HepG2 (cell line): ENCODE results near the gene SUSD3. TPM values are rescaled to one million over a fixed set of nuclear protein-coding genes. Genes with fewer than 3 reads are reported as not detected.
A peak's percentile ranks its signal among the peaks of the same experiment; 100 is the strongest.

Experiments
- FOSL2 ChIP-seq: sonication (generic); formaldehyde crosslinking; IDR thresholded peaks from 2 replicates; pipeline ENCODE4 v1.4.0; 2020; ENCODE audit warnings: missing genetic modification reagents
- GATAD2A ChIP-seq: IDR thresholded peaks from 2 replicates; pipeline ENCODE4 v1.6.1; 2016
- HMG20B ChIP-seq: conservative IDR thresholded peaks from 2 replicates; pipeline ENCODE4 v1.6.1; 2016; ENCODE audit warnings: missing genetic modification reagents, missing compliant biosample characterization
- JUND ChIP-seq: sonication (generic); formaldehyde crosslinking; IDR thresholded peaks from 2 replicates; pipeline ENCODE4 v1.8.0; 2022; ENCODE audit warnings: mild to moderate bottlenecking, missing genetic modification reagents
- MED1 ChIP-seq: sonication (generic); formaldehyde crosslinking; IDR thresholded peaks from 2 replicates; pipeline ENCODE4 v1.4.0; 2020; ENCODE audit warnings: missing genetic modification reagents
- MZF1 ChIP-seq: sonication (generic); formaldehyde crosslinking; IDR thresholded peaks from 2 replicates; pipeline ENCODE4 v1.8.1; 2023; ENCODE audit warnings: mild to moderate bottlenecking, missing genetic modification reagents, borderline replicate concordance
- NFE2L2 ChIP-seq: fragments of 150-350 bp; IDR thresholded peaks from 2 replicates; pipeline ENCODE4 v1.6.1; 2014; ENCODE audit warnings: low read length
- YY1 ChIP-seq: IDR thresholded peaks from 2 replicates; pipeline ENCODE4 v1.6.1; 2011; ENCODE audit warnings: low read length, low read depth, moderate library complexity, mild to moderate bottlenecking; ENCODE audit not compliant: insufficient read depth, insufficient replicate concordance
- ZNF333 ChIP-seq: sonication (generic); formaldehyde crosslinking; IDR thresholded peaks from 2 replicates; pipeline ENCODE4 v1.4.0; 2020; ENCODE audit warnings: mild to moderate bottlenecking, missing genetic modification reagents, borderline replicate concordance
- ZNF431 ChIP-seq: sonication (generic); formaldehyde crosslinking; IDR thresholded peaks from 2 replicates; pipeline ENCODE4 v1.9.0; 2022; ENCODE audit warnings: missing genetic modification reagents, low read depth, mild to moderate bottlenecking, borderline replicate concordance
- ZNF577 ChIP-seq: sonication (generic); formaldehyde crosslinking; IDR thresholded peaks from 2 replicates; pipeline ENCODE4 v1.4.0; 2020; ENCODE audit warnings: mild to moderate bottlenecking, low read depth, missing genetic modification reagents, borderline replicate concordance
- polyA plus RNA-seq, 8 experiments: library from polyadenylated mRNA; depleted of rRNA in 3 of 8; stranded (reverse) in 7 of 8; unstranded in 1 of 8; fragments of >200 nt; fragmentation: Illumina TruSeq in 4 of 8; extraction: Trizol in 4 of 8; gene quantifications; 2 replicates each; pipeline versions ENCODE4 v1.2.1 to v1.2.3, GENCODE V29; 2011 to 2016; ENCODE audit warnings: low read depth in 4 of 8, missing spikeins in 1 of 8, mixed read lengths in 1 of 8; ENCODE audit not compliant: insufficient read depth in 1 of 8
- total RNA-seq, 5 experiments: library from RNA; depleted of rRNA; stranded (reverse); fragments of >200 nt; fragmentation: Illumina TruSeq; extraction: Trizol; gene quantifications; 2 replicates each; pipeline ENCODE4 v1.2.3, GENCODE V29; 2016; ENCODE audit warnings: low read depth in 1 of 5
- TF ChIP-seq, protein P1 (sequence below), 2 experiments: sonication (generic) in 1 of 2; formaldehyde crosslinking in 1 of 2; IDR thresholded peaks; 2 replicates each; pipeline versions ENCODE4 v1.4.0 to v1.6.1; 2018 to 2020; ENCODE audit warnings: missing genetic modification reagents in 2 of 2, borderline replicate concordance in 1 of 2, low read depth in 1 of 2, mild to moderate bottlenecking in 1 of 2, missing biosample characterization in 1 of 2
- TF ChIP-seq, protein P2 (sequence below): sonication (generic); formaldehyde crosslinking; IDR thresholded peaks from 2 replicates; pipeline ENCODE4 v1.8.0; 2022; ENCODE audit warnings: low read depth, missing genetic modification reagents
- TF ChIP-seq, protein P3 (sequence below): sonication (generic); formaldehyde crosslinking; IDR thresholded peaks from 2 replicates; pipeline ENCODE4 v1.4.0; 2020; ENCODE audit warnings: missing genetic modification reagents
- TF ChIP-seq, protein P4 (sequence below): sonication (generic); formaldehyde crosslinking; IDR thresholded peaks from 2 replicates; pipeline ENCODE4 v1.9.0; 2022; ENCODE audit warnings: low read depth, missing genetic modification reagents
- TF ChIP-seq, protein P5 (sequence below): sonication (generic); formaldehyde crosslinking; IDR thresholded peaks from 2 replicates; pipeline ENCODE4 v1.5.1; 2020; ENCODE audit warnings: mild to moderate bottlenecking, missing genetic modification reagents, moderate library complexity

The SUSD3 gene
- total and polyA plus RNA-seq, 2 of the 13 experiments (the other 11 are each of a cell fraction or from before 2014, with no cell fraction given), result 7.0 to 9.1 TPM

DNA sequence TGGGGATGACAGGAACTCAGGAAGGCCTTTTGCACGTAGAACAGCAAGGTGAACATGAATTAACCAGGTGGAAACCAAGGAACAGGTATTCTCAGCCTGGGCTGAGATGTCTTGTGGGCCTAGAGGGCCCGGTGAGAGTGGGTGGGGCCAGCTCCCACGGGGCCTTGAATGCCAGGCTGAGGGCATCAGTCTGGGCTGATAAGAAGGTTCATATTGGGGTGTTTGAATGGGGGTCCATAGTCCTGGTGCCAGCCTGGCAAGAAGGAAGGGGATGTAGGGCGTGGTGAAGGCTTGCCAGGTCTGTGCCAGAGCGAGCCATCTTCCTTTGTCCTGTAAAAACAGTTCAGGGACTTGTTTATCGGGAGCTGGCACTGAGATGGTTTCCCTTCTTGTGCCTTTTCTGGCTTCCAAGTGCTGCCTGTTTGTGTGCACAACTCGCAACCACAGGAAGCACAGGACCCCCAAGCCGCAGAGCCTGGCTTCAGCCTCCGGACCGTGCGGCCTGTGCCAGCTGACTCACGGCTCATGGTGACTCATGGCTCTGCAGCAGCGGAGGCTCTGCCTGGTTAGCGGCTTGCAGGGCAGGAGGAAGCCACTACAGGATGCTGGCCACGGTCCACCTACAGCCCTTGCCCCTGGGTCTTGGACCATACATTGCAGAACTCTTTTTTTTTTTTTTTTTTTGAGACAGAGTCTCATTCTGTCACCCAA, 39.9 kb downstream of the SUSD3 start (continued):
- TF ChIP-seq, protein P1, sequence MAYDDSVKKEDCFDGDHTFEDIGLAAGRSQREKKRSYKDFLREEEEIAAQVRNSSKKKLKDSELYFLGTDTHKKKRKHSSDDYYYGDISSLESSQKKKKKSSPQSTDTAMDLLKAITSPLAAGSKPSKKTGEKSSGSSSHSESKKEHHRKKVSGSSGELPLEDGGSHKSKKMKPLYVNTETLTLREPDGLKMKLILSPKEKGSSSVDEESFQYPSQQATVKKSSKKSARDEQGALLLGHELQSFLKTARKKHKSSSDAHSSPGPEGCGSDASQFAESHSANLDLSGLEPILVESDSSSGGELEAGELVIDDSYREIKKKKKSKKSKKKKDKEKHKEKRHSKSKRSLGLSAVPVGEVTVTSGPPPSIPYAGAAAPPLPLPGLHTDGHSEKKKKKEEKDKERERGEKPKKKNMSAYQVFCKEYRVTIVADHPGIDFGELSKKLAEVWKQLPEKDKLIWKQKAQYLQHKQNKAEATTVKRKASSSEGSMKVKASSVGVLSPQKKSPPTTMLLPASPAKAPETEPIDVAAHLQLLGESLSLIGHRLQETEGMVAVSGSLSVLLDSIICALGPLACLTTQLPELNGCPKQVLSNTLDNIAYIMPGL (CRISPR knock-in tag; IDR thresholded peaks at IDR 0.05; ENCODE audit: borderline replicate concordance in 1 of 2, low read depth in 1 of 2), result 0 out of 4 replicates have a peak, but pooled peaks of 1 of the 2 experiments have one; percentile 40
- TF ChIP-seq, protein P2, sequence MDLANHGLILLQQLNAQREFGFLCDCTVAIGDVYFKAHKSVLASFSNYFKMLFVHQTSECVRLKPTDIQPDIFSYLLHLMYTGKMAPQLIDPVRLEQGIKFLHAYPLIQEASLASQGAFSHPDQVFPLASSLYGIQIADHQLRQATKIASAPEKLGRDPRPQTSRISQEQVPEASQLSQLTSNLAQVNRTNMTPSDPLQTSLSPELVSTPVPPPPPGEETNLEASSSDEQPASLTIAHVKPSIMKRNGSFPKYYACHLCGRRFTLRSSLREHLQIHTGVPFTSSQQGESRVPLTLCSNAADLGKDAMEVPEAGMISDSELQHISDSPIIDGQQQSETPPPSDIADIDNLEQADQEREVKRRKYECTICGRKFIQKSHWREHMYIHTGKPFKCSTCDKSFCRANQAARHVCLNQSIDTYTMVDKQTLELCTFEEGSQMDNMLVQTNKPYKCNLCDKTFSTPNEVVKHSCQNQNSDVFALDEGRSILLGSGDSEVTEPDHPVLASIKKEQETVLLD, result no peak
- TF ChIP-seq NFE2L2 (peak; percentile 4; the same call in 1 of the 2 replicates), GATAD2A (CRISPR knock-in tag) (0 out of 2 replicates have a peak, but pooled peaks have one; percentile 20), ZNF431 (CRISPR knock-in tag) (no peak), MZF1 (CRISPR knock-in tag) (no peak), ZNF577 (CRISPR knock-in tag) (no peak), FOSL2 (CRISPR knock-in tag) (peak; percentile 97), MED1 (CRISPR knock-in tag) (peak; percentile 27; the same call in 1 of the 2 replicates), ZNF333 (CRISPR knock-in tag) (no peak), JUND (CRISPR knock-in tag) (peak; percentile 84), HMG20B (CRISPR knock-in tag) (no peak), YY1 (peak; percentile 33)
- TF ChIP-seq, protein P3, sequence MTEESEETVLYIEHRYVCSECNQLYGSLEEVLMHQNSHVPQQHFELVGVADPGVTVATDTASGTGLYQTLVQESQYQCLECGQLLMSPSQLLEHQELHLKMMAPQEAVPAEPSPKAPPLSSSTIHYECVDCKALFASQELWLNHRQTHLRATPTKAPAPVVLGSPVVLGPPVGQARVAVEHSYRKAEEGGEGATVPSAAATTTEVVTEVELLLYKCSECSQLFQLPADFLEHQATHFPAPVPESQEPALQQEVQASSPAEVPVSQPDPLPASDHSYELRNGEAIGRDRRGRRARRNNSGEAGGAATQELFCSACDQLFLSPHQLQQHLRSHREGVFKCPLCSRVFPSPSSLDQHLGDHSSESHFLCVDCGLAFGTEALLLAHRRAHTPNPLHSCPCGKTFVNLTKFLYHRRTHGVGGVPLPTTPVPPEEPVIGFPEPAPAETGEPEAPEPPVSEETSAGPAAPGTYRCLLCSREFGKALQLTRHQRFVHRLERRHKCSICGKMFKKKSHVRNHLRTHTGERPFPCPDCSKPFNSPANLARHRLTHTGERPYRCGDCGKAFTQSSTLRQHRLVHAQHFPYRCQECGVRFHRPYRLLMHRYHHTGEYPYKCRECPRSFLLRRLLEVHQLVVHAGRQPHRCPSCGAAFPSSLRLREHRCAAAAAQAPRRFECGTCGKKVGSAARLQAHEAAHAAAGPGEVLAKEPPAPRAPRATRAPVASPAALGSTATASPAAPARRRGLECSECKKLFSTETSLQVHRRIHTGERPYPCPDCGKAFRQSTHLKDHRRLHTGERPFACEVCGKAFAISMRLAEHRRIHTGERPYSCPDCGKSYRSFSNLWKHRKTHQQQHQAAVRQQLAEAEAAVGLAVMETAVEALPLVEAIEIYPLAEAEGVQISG, result peak; percentile 32; the same call in 1 of the 2 replicates
- TF ChIP-seq, protein P4, sequence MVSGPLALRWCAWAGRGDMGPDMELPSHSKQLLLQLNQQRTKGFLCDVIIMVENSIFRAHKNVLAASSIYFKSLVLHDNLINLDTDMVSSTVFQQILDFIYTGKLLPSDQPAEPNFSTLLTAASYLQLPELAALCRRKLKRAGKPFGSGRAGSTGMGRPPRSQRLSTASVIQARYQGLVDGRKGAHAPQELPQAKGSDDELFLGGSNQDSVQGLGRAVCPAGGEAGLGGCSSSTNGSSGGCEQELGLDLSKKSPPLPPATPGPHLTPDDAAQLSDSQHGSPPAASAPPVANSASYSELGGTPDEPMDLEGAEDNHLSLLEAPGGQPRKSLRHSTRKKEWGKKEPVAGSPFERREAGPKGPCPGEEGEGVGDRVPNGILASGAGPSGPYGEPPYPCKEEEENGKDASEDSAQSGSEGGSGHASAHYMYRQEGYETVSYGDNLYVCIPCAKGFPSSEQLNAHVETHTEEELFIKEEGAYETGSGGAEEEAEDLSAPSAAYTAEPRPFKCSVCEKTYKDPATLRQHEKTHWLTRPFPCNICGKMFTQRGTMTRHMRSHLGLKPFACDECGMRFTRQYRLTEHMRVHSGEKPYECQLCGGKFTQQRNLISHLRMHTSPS (CRISPR knock-in tag), result peak; percentile 84; the same call in 1 of the 2 replicates
- TF ChIP-seq, protein P5, sequence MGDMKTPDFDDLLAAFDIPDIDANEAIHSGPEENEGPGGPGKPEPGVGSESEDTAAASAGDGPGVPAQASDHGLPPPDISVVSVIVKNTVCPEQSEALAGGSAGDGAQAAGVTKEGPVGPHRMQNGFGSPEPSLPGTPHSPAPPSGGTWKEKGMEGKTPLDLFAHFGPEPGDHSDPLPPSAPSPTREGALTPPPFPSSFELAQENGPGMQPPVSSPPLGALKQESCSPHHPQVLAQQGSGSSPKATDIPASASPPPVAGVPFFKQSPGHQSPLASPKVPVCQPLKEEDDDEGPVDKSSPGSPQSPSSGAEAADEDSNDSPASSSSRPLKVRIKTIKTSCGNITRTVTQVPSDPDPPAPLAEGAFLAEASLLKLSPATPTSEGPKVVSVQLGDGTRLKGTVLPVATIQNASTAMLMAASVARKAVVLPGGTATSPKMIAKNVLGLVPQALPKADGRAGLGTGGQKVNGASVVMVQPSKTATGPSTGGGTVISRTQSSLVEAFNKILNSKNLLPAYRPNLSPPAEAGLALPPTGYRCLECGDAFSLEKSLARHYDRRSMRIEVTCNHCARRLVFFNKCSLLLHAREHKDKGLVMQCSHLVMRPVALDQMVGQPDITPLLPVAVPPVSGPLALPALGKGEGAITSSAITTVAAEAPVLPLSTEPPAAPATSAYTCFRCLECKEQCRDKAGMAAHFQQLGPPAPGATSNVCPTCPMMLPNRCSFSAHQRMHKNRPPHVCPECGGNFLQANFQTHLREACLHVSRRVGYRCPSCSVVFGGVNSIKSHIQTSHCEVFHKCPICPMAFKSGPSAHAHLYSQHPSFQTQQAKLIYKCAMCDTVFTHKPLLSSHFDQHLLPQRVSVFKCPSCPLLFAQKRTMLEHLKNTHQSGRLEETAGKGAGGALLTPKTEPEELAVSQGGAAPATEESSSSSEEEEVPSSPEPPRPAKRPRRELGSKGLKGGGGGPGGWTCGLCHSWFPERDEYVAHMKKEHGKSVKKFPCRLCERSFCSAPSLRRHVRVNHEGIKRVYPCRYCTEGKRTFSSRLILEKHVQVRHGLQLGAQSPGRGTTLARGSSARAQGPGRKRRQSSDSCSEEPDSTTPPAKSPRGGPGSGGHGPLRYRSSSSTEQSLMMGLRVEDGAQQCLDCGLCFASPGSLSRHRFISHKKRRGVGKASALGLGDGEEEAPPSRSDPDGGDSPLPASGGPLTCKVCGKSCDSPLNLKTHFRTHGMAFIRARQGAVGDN (CRISPR knock-in tag), result peak; percentile 82
